ENCODE data around the gene VEPH1. TPM values are rescaled to one million over a fixed set of nuclear protein-coding genes. Genes with fewer than 3 reads are reported as not detected.

VEPH1 gene
- total RNA-seq, 2 donors from 2014 or later: not detected

DNA sequence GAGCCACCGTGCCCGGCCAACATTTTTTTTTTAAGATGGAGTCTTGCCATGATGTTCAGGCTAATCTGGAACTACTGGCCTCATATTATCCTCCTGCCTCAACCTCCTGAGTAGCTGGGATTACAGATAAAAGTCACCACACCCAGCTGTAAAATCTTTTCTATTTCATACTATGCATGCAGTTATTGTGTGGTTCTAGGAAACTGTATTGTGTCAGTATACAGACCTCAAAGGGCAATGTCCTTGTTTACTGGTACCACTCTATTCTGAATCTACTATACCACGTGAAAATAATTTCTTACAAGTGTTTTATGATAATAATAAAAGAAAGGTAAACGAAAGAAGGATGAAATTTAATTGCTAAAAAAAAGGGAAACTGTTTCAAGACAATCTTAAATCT is 190.0 kb downstream of the VEPH1 start:
- no peaks in the 10 kb centered on the region for H3K9me3 Mint-ChIP-seq
- H3K36me3 Mint-ChIP-seq: no peaks in the 10 kb centered on the region
- no peak overlapping the region for H3K4me3 Mint-ChIP-seq

GRCh38 chr3:157312376-157312745 is 190.9 kb downstream of the VEPH1 start:
- no peak overlapping the region for H3K27ac Mint-ChIP-seq
- H3K27me3 Mint-ChIP-seq: peaks cover 2 to 8% of the 10 kb centered on the region in 2 donors
- H3K4me1 Mint-ChIP-seq (ENCODE audit: low read depth in 2 of 2): no peaks in the 10 kb centered on the region
- H3K9me3 Mint-ChIP-seq: no peaks in the 10 kb centered on the region
- H3K4me3 Mint-ChIP-seq: no peak overlapping the region
- no peak for DNase-seq (ENCODE audit: low spot score)
- H3K36me3 Mint-ChIP-seq: no peaks in the 10 kb centered on the region
- no peak for ATAC-seq

More for the DNA sequence above, 190.0 kb downstream of the VEPH1 start:
- DNase-seq (ENCODE audit: low spot score) (no peak), ATAC-seq (no peak)
- H3K27ac Mint-ChIP-seq: no peak overlapping the region
- H3K27me3 Mint-ChIP-seq: peaks cover under 1 to 11% of the 10 kb centered on the region in 2 donors
- no peaks in the 10 kb centered on the region for H3K4me1 Mint-ChIP-seq (ENCODE audit: low read depth in 2 of 2)

- Mint-ChIP-seq H3K36me3 (no peaks in the 10 kb centered on the region), H3K27ac (no peak overlapping the region), H3K27me3 (peaks cover 2 to 6% of the 10 kb centered on the region in 2 donors), H3K9me3 (no peaks in the 10 kb centered on the region), H3K4me1 (ENCODE audit: low read depth in 2 of 2) (no peaks in the 10 kb centered on the region), H3K4me3 (no peak overlapping the region)
- DNase-seq (ENCODE audit: low spot score): no peak
- no peak for ATAC-seq
Measured at GRCh38 chr3:157311633-157312375, 191.4 kb downstream of the VEPH1 start.

GRCh38 chr3:157310329-157311052 is 192.7 kb downstream of the VEPH1 start:
- Mint-ChIP-seq H3K4me1 (ENCODE audit: low read depth in 2 of 2) (no peaks in the 10 kb centered on the region), H3K27me3 (peaks cover 2 to 6% of the 10 kb centered on the region in 2 donors), H3K27ac (no peak overlapping the region), H3K36me3 (no peaks in the 10 kb centered on the region), H3K9me3 (no peaks in the 10 kb centered on the region), H3K4me3 (no peak overlapping the region)
- ATAC-seq: no peak
- no peak for DNase-seq (ENCODE audit: low spot score)

DNA sequence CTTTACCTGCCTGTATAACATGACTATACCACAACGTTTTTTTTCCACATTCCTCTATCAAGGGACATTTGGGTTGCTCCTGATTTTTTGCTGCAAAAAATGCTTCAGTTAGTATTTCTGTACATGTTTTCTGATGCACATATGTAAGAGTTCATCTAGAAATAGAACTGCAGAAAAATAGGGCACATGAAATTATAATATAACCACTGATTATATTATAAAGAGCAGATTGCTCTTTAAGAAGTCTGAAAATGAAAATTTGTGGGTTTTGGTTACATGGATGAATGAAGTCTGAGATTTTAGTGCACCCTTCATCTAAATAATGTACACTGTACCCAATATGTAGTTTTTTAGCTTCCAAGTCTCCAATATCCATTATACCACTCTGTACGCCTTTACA is 196.7 kb downstream of the VEPH1 start:
- Mint-ChIP-seq H3K4me3 (no peak overlapping the region), H3K4me1 (ENCODE audit: low read depth in 2 of 2) (no peaks in the 10 kb centered on the region), H3K27ac (no peak overlapping the region), H3K27me3 (peaks cover 2 to 6% of the 10 kb centered on the region in 2 donors), H3K9me3 (no peaks in the 10 kb centered on the region), H3K36me3 (no peaks in the 10 kb centered on the region)
- ATAC-seq (no peak), DNase-seq (ENCODE audit: low spot score) (no peak)

DNA sequence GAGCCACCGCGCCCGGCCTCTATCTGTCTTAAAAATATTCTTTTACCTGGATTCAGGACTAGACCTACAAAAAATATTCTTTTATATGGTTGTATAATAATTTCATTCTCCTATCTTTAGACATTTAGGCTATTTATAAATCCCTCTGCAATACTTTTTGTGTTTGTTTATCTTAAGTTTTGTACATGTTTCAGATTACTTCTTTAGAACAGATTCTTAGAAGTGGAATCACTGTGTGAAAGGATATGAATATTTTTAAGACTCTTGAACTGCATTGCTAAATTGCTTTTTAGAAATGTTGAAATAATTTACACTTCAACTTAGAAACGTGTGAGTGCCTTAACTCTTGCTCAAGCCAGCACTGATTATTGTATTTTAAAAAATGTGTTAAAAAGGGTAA is 197.8 kb downstream of the VEPH1 start:
- DNase-seq (ENCODE audit: low spot score) (no peak), ATAC-seq (no peak)
- Mint-ChIP-seq H3K36me3 (no peaks in the 10 kb centered on the region), H3K4me1 (ENCODE audit: low read depth in 2 of 2) (no peaks in the 10 kb centered on the region), H3K27ac (no peak overlapping the region), H3K27me3 (peaks cover 2 to 6% of the 10 kb centered on the region in 2 donors), H3K4me3 (no peak overlapping the region), H3K9me3 (no peaks in the 10 kb centered on the region)

DNA sequence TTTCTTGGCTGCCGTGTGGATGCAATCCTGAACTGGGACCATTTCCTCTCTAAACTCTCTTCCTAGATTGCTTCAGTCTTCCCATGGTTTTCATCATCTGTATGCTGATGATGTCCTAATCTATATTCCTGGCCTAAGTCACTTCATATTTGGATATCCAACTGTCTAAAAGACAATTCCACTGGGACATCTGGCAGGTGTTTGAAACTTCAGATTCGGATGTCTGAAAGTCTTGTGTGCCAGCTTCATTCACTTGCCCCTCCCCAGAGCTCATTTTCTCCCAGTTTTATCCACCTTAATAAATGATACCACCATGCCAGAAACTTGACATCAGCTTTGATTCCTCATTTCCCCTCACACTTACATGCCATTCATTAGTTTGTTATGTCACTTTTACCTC is 201.5 kb downstream of the VEPH1 start:
- Mint-ChIP-seq H3K4me3 (no peak overlapping the region), H3K4me1 (ENCODE audit: low read depth in 2 of 2) (no peaks in the 10 kb centered on the region), H3K36me3 (no peaks in the 10 kb centered on the region), H3K27me3 (peaks cover 5 to 11% of the 10 kb centered on the region in 2 donors), H3K9me3 (no peaks in the 10 kb centered on the region), H3K27ac (no peak overlapping the region)
- ATAC-seq (no peak), DNase-seq (ENCODE audit: low spot score) (no peak)

DNA sequence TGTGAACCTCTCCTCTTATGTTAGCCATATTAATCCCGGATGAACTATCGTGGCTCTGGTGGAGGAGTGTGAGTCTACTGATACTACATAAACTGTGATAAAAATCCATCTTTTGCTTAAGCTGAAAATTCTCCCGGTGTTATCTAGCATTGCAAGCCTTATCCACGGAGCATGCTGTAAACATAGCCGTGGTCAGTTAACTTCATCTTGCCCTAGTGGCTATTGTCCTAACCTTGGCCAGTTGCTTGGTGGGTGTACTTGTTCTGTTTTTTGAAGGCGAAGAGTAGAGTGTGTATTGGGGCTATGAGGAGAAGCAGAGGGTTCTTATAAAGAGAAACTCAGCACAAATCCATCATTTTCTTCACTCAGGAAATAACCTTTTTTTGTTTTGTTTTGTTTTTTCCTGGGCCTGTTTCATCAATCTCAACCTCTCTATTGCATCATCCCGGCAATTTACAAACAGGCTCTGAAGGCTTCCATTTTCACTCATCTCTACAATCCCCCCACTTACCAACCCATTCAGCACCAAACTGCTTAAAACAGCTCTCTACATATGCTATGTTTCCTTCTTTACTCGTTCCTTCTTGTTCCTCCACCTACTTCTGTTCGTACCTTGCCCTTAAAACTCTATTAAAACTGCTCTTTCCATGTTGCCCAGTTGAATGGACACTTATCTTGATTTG is 202.1 kb downstream of the VEPH1 start:
- Mint-ChIP-seq H3K9me3 (no peaks in the 10 kb centered on the region), H3K4me3 (no peak overlapping the region), H3K4me1 (ENCODE audit: low read depth in 2 of 2) (no peaks in the 10 kb centered on the region), H3K36me3 (no peaks in the 10 kb centered on the region), H3K27me3 (peaks cover 5 to 11% of the 10 kb centered on the region in 2 donors), H3K27ac (no peak overlapping the region)
- ATAC-seq: no peak
- DNase-seq (ENCODE audit: low spot score): no peak

GRCh38 chr3:157300094-157300493 is 203.1 kb downstream of the VEPH1 start:
- DNase-seq (ENCODE audit: low spot score) (no peak), ATAC-seq (no peak)
- no peaks in the 10 kb centered on the region for H3K36me3 Mint-ChIP-seq
- no peak overlapping the region for H3K27ac Mint-ChIP-seq
- H3K4me1 Mint-ChIP-seq (ENCODE audit: low read depth in 2 of 2): no peaks in the 10 kb centered on the region
- no peak overlapping the region for H3K4me3 Mint-ChIP-seq
- H3K9me3 Mint-ChIP-seq: no peaks in the 10 kb centered on the region
- H3K27me3 Mint-ChIP-seq: peaks cover 5 to 11% of the 10 kb centered on the region in 2 donors

GRCh38 chr3:157297328-157297915 is 205.8 kb downstream of the VEPH1 start:
- no peak overlapping the region for H3K27ac Mint-ChIP-seq
- no peaks in the 10 kb centered on the region for H3K36me3 Mint-ChIP-seq
- no peaks in the 10 kb centered on the region for H3K9me3 Mint-ChIP-seq
- DNase-seq (ENCODE audit: low spot score) (no peak), ATAC-seq (no peak)
- H3K4me3 Mint-ChIP-seq: no peak overlapping the region
- peaks cover 5 to 11% of the 10 kb centered on the region in 2 donors for H3K27me3 Mint-ChIP-seq
- no peaks in the 10 kb centered on the region for H3K4me1 Mint-ChIP-seq (ENCODE audit: low read depth in 2 of 2)

- Mint-ChIP-seq H3K27ac (no peak overlapping the region), H3K4me1 (ENCODE audit: low read depth in 2 of 2) (no peaks in the 10 kb centered on the region), H3K4me3 (no peak overlapping the region), H3K27me3 (peaks cover 5 to 11% of the 10 kb centered on the region in 2 donors), H3K9me3 (no peaks in the 10 kb centered on the region), H3K36me3 (no peaks in the 10 kb centered on the region)
- ATAC-seq (no peak), DNase-seq (ENCODE audit: low spot score) (no peak)
Measured at GRCh38 chr3:157294953-157295352, 208.3 kb downstream of the VEPH1 start.

DNA sequence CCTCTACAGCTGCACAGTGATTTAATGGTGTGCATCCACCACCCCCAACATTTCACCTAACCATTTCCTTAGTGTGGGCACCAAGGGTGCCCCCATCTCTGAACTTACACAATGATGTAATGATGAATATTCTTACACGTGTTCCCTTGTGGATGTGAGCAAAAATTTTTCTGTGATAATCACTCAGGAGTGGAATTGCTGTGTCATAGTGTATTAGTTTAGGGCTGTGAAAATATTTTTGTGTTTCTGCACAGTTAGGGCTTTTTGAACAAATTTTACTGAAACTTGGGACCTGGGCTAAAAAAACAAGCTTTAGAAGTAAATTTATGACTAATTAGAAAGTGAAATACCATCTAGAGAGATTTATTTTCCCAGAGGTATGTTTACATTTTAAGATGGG is 208.7 kb downstream of the VEPH1 start:
- no peaks in the 10 kb centered on the region for H3K9me3 Mint-ChIP-seq
- no peak overlapping the region for H3K4me3 Mint-ChIP-seq
- no peak overlapping the region for H3K27ac Mint-ChIP-seq
- H3K27me3 Mint-ChIP-seq: peaks cover 5 to 11% of the 10 kb centered on the region in 2 donors
- DNase-seq (ENCODE audit: low spot score) (no peak), ATAC-seq (no peak)
- H3K4me1 Mint-ChIP-seq (ENCODE audit: low read depth in 2 of 2): no peaks in the 10 kb centered on the region
- H3K36me3 Mint-ChIP-seq: no peaks in the 10 kb centered on the region

DNA sequence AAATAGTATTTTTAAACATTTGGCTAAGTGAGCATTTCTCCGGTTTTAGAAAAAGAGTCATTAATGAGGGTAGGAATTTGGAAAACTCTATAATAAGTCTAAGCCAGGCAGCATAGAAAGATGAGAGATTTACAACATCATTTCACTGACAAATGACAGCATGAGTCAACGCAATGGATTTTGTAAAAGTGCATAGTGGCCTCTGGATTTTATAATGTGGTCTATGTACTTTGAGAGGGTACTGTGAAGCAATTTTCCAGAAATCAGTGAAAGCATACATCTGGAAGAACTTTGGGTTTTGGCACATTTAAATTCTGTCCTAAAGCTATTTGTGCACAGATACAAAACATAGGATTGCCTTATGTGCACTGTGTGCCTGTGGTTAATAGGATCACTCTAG is 212.4 kb downstream of the VEPH1 start:
- Mint-ChIP-seq H3K36me3 (no peaks in the 10 kb centered on the region), H3K9me3 (no peaks in the 10 kb centered on the region), H3K27me3 (no peaks in the 10 kb centered on the region), H3K27ac (no peak overlapping the region), H3K4me3 (no peak overlapping the region), H3K4me1 (ENCODE audit: low read depth in 2 of 2) (no peaks in the 10 kb centered on the region)
- DNase-seq (ENCODE audit: low spot score) (no peak), ATAC-seq (no peak)

- DNase-seq (ENCODE audit: low spot score) (no peak), ATAC-seq (no peak)
- H3K4me1 Mint-ChIP-seq (ENCODE audit: low read depth in 2 of 2): no peaks in the 10 kb centered on the region
- H3K27me3 Mint-ChIP-seq: peaks cover 0 to 2% of the 10 kb centered on the region in 2 donors
- no peak overlapping the region for H3K27ac Mint-ChIP-seq
- no peaks in the 10 kb centered on the region for H3K9me3 Mint-ChIP-seq
- no peak overlapping the region for H3K4me3 Mint-ChIP-seq
- H3K36me3 Mint-ChIP-seq: no peaks in the 10 kb centered on the region
Measured at GRCh38 chr3:157285966-157286365, 217.2 kb downstream of the VEPH1 start.

Measured in natural killer cell treated with Interleukin-12 subunit alpha and Interleukin-12 subunit beta and Interleukin-15 and Interleukin-18, amount 100 ng/mL, for 72 hours (primary cell).